CD8-positive, alpha-beta memory T cell (primary cell): Measurements from ENCODE around the gene ZNF688. TPM values are rescaled to one million over a fixed set of nuclear protein-coding genes. Genes with fewer than 3 reads are reported as not detected.

Source experiments
- CTCF ChIA-PET: fragments of 350-600 bp; sonication (Branson Sonifier 250); formaldehyde crosslinking; loops from one replicate; lab custom pipeline; 2021; ENCODE audit warnings: antibody characterized with exemption; lab: Charles Lee
- POLR2A ChIA-PET: fragments of 350-600 bp; sonication (Branson Sonifier 250); formaldehyde crosslinking; loops from one replicate; lab custom pipeline; 2021; ENCODE audit warnings: antibody characterized with exemption; lab: Charles Lee
- DNase-seq, 5 donors: peaks; one replicate each; pipeline versions ENCODE4 v3.0.0 to v3.0.0-alpha.2; 2020 to 2022; ENCODE audit warnings: mixed read lengths in 1 of 5
- H3K27ac ChIP-seq: one replicate; pipeline ENCODE4 v1.7.0; 2013; ENCODE audit warnings: low read depth, mild to moderate bottlenecking, low read length, moderate library complexity
- H3K27me3 ChIP-seq: 2 replicates; pipeline ENCODE4 v1.7.0; 2013; ENCODE audit warnings: low read length, mild to moderate bottlenecking; ENCODE audit not compliant: insufficient read depth, poor library complexity, severe bottlenecking
- H3K36me3 ChIP-seq: 2 replicates; pipeline ENCODE4 v1.7.0; 2013; ENCODE audit warnings: mild to moderate bottlenecking, low read length, moderate library complexity; ENCODE audit not compliant: insufficient read depth
- H3K4me1 ChIP-seq: 2 replicates; pipeline ENCODE4 v1.7.0; 2013; ENCODE audit warnings: mild to moderate bottlenecking, low read length, moderate library complexity; ENCODE audit not compliant: insufficient read depth
- H3K4me3 ChIP-seq: 2 replicates; pipeline ENCODE4 v1.7.0; 2013; ENCODE audit warnings: mild to moderate bottlenecking, low read length
- H3K9me3 ChIP-seq: 2 replicates; pipeline ENCODE4 v1.7.0; 2013; ENCODE audit warnings: mild to moderate bottlenecking, low read length
- H3K27ac Mint-ChIP-seq, 8 donors: one replicate each; pipeline ENCODE4 v1.8.0; 2020 to 2021; ENCODE audit warnings: mixed read lengths in 8 of 8, mild to moderate bottlenecking in 6 of 8, inconsistent platforms in 3 of 8, moderate library complexity in 3 of 8
- H3K27me3 Mint-ChIP-seq, 2 donors: one replicate each; pipeline ENCODE4 v1.8.0; 2020 to 2021; ENCODE audit warnings: mixed read lengths in 2 of 2, mild to moderate bottlenecking in 1 of 2, moderate library complexity in 1 of 2
- H3K36me3 Mint-ChIP-seq, 3 donors: one replicate each; pipeline ENCODE4 v1.8.0; 2020 to 2021; ENCODE audit warnings: mixed read lengths in 3 of 3, inconsistent platforms in 1 of 3, mild to moderate bottlenecking in 1 of 3
- H3K4me1 Mint-ChIP-seq, 3 donors: one replicate each; pipeline ENCODE4 v1.8.0; 2020 to 2021; ENCODE audit warnings: mixed read lengths in 3 of 3, inconsistent platforms in 1 of 3, mild to moderate bottlenecking in 1 of 3
- H3K4me3 Mint-ChIP-seq, 7 donors: one replicate each; pipeline ENCODE4 v1.8.0; 2020 to 2021; ENCODE audit warnings: mixed read lengths in 7 of 7, mild to moderate bottlenecking in 6 of 7, moderate library complexity in 4 of 7, inconsistent platforms in 2 of 7
- H3K9me3 Mint-ChIP-seq, 5 donors: one replicate each; pipeline ENCODE4 v1.8.0; 2020 to 2022; ENCODE audit warnings: mixed read lengths in 5 of 5, mild to moderate bottlenecking in 3 of 5, moderate library complexity in 2 of 5, inconsistent platforms in 1 of 5
- polyA plus RNA-seq: library from polyadenylated mRNA; unstranded; fragments of 300-500 nt; fragmentation: Illumina TruSeq; gene quantifications from one replicate; pipeline ENCODE4 v1.2.3, GENCODE V29; 2021
- total RNA-seq, 2 experiments: library from RNA; stranded (reverse); gene quantifications; one replicate each; pipeline ENCODE4 v1.2.3, GENCODE V29; 2021

ZNF688 gene
- total and polyA plus RNA-seq, 3 experiments from 2014 or later: 9.6 to 28.5 (median 10.8) TPM

DNA sequence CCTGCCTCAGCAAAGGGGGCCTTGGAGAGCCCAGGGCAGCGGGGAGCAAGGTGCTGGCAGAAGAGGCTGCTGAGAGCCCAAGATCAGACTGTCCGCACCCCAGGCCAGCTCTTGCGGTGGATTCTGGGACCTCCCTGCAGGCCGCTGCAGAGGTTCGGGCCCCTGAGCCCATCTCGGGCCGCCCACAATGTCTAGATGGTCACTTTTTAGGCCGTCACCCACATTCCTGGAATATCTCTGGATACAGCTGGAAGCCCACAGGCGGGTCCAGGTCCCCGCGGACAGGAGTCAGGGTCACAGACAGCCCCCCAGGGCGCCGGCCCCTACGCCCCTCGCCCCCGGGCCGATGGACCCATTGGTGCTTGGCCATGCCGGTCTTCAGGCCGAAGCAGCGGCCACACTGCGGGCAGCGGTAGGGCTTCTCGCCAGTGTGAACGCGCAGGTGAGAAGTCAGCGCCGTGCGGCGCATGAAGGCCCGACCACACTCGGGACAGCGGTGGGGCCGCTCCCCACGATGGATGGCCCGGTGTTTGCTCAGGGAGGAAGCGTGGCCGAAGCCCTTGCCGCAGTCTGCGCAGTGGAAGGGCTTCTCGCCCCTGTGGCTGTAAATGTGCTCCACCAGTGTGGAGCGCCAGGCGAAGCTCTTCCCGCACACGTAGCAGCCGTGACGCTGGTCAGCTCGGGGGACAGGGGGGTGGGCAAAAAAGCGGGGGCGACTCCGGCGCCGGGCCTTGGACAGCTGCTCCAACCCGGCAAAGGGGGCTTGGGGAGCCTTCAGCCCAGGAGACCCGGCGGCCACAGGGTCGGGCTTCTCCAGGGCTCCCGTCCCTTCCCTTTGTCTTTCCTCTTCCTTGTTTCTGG, 39.0 kb downstream of the ZNF688 start:
- Mint-ChIP-seq H3K4me3 (peak overlapping the region in 4 of 7 donors; percentile 51 to 98 (median 76)), H3K27ac (peak overlapping the region in 3 of 8 donors; percentile 9 to 87 (median 82)), H3K36me3 (peaks cover 0 to 37% (median 0%) of the 10 kb centered on the region in 3 donors), H3K9me3 (no peaks in the 10 kb centered on the region), H3K4me1 (peaks cover 30 to 46% (median 31%) of the 10 kb centered on the region in 3 donors), H3K27me3 (no peaks in the 10 kb centered on the region)
- POLR2A ChIA-PET: interaction anchor here (3.6 to 4.3 kb wide), 2 partner anchors 23 to 39 kb away, joined by 33 to 71 read pairs; partner anchors contain the start of genes ZNF688 and ZNF764
- DNase-seq: no peak
- Histone ChIP-seq H3K27me3 (no peaks in the 10 kb centered on the region), H3K36me3 (no peaks in the 10 kb centered on the region), H3K9me3 (no peaks in the 10 kb centered on the region), H3K27ac (no peak overlapping the region), H3K4me3 (no peak overlapping the region), H3K4me1 (peaks cover 30% of the 10 kb centered on the region)
- CTCF ChIA-PET: interaction anchor here (3.8 to 6.2 kb wide), 2 partner anchors 25 to 83 kb away, joined by 33 to 69 read pairs; partner anchors contain the start of gene ZNF764

GRCh38 chr16:30530163-30531037, 41.1 kb downstream of the ZNF688 start:
- peak overlapping the region in 7 of 8 donors; percentile 6 to 76 (median 42) for H3K27ac Mint-ChIP-seq
- no peaks in the 10 kb centered on the region for H3K27me3 Mint-ChIP-seq
- H3K9me3 Mint-ChIP-seq: no peaks in the 10 kb centered on the region
- H3K36me3 ChIP-seq: no peaks in the 10 kb centered on the region
- no peak overlapping the region for H3K4me3 ChIP-seq
- H3K4me1 Mint-ChIP-seq: peaks cover 23 to 37% (median 26%) of the 10 kb centered on the region in 3 donors
- peaks cover 0 to 30% (median 0%) of the 10 kb centered on the region in 3 donors for H3K36me3 Mint-ChIP-seq
- ChIA-PET CTCF (interaction anchor here (1.1 to 3.5 kb wide), 4 partner anchors 21 to 105 kb away, joined by 3 to 14 read pairs (median 4); partner anchors contain the start of genes DCTPP1 and ZNF764), POLR2A (interaction anchor here (0.9 kb wide), 1 partner anchor 15 kb away, joined by 11 read pairs; no protein-coding TSS in a partner anchor)
- H3K27ac ChIP-seq: no peak overlapping the region
- H3K4me3 Mint-ChIP-seq: peak overlapping the region in 1 of 7 donors; percentile 77
- no peak for DNase-seq
- H3K27me3 ChIP-seq: no peaks in the 10 kb centered on the region
- H3K4me1 ChIP-seq: peaks cover 26% of the 10 kb centered on the region
- H3K9me3 ChIP-seq: no peaks in the 10 kb centered on the region

GRCh38 chr16:30528799-30529457, 42.6 kb downstream of the ZNF688 start:
- no peak for DNase-seq
- H3K27me3 Mint-ChIP-seq: no peaks in the 10 kb centered on the region
- peaks cover 0 to 22% (median 0%) of the 10 kb centered on the region in 3 donors for H3K36me3 Mint-ChIP-seq
- Histone ChIP-seq H3K36me3 (no peaks in the 10 kb centered on the region), H3K4me1 (peaks cover 22% of the 10 kb centered on the region), H3K9me3 (no peaks in the 10 kb centered on the region), H3K27ac (no peak overlapping the region), H3K4me3 (no peak overlapping the region), H3K27me3 (no peaks in the 10 kb centered on the region)
- CTCF ChIA-PET: interaction anchor here (0.9 to 3.5 kb wide), 4 partner anchors 9 to 99 kb away, joined by 3 to 14 read pairs (median 4); partner anchors contain the start of genes DCTPP1 and ZNF764
- peaks cover 17 to 29% (median 20%) of the 10 kb centered on the region in 3 donors for H3K4me1 Mint-ChIP-seq
- H3K9me3 Mint-ChIP-seq: no peaks in the 10 kb centered on the region
- peak overlapping the region; percentile 57 to 93 (median 66) for H3K27ac Mint-ChIP-seq
- POLR2A ChIA-PET: interaction anchor here (0.9 kb wide), 1 partner anchor 14 kb away, joined by 11 read pairs; no protein-coding TSS in a partner anchor
- H3K4me3 Mint-ChIP-seq: peak overlapping the region in 3 of 7 donors; percentile 38 to 85 (median 63)

GRCh38 chr16:30527635-30528178, 43.8 kb downstream of the ZNF688 start:
- Histone ChIP-seq H3K27me3 (no peaks in the 10 kb centered on the region), H3K4me1 (peaks cover 19% of the 10 kb centered on the region), H3K4me3 (peak overlapping the region; percentile 21), H3K9me3 (no peaks in the 10 kb centered on the region), H3K27ac (peak overlapping the region; percentile 79), H3K36me3 (no peaks in the 10 kb centered on the region)
- Mint-ChIP-seq H3K36me3 (peaks cover 0 to 19% (median 0%) of the 10 kb centered on the region in 3 donors), H3K9me3 (no peaks in the 10 kb centered on the region), H3K27ac (peak overlapping the region; percentile 78 to 99 (median 92)), H3K4me3 (peak overlapping the region; percentile 80 to 94 (median 84)), H3K4me1 (peaks cover 14 to 24% (median 20%) of the 10 kb centered on the region in 3 donors), H3K27me3 (no peaks in the 10 kb centered on the region)
- POLR2A ChIA-PET: interaction anchor here (0.6 to 1.8 kb wide), 7 partner anchors 8 to 682 kb away, joined by 3 to 13 read pairs (median 4); partner anchors contain the start of genes FBRS and ZNF764
- DNase-seq: no peak
- CTCF ChIA-PET: interaction anchor here (0.9 to 3.5 kb wide), 5 partner anchors 30 to 101 kb away, joined by 3 to 14 read pairs (median 4); partner anchors contain the start of gene ZNF764

DNA sequence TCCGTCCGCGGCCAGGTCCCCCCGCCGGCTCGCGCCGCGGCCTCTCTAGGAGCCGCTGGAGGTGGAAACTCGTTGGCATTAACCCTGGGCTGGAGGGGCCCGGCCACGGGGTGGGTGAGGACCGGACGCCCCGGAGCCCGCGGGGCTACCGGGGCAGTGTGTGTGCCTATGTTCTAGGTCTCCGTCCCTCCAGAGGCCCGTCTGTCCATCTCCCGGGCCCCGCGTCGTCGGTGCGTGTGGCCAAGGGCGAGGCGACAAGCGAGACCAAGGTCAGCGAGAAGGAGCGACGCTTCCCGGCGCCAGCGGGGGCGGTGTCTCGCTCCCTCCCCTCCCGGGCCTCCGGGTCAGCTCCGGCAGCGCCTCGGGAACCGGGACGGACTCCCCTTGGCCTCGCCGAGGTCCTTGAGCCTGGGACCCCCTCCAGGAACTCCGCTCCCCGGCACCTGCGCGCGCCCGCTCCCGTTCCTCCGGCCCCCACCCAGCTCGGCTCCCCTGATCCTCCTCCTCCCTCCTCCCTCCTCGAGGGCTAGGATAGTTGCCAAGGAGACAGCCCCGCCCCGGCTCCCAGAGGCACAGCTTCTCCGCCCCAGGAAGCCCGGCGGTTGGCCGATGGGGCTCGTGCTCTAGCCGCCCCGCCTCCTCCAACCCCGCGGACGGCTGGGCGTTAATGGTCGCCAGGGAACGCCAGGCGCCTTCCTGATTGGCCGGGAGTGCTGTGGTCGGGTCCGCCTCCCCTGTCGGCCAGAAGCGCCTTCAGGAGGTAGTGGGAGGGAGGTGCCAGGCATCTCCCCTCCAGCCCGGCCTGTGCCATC, 44.5 kb downstream of the ZNF688 start:
- H3K4me1 ChIP-seq: peaks cover 19% of the 10 kb centered on the region
- peak overlapping the region; percentile 79 for H3K27ac ChIP-seq
- Mint-ChIP-seq H3K27ac (peak overlapping the region; percentile 78 to 99 (median 92)), H3K4me1 (peaks cover 14 to 27% (median 25%) of the 10 kb centered on the region in 3 donors), H3K9me3 (no peaks in the 10 kb centered on the region), H3K27me3 (no peaks in the 10 kb centered on the region), H3K36me3 (peaks cover 0 to 19% (median 0%) of the 10 kb centered on the region in 3 donors), H3K4me3 (peak overlapping the region; percentile 80 to 94 (median 84))
- POLR2A ChIA-PET: interaction anchor here (0.6 to 1.8 kb wide), 11 partner anchors 9 to 682 kb away, joined by 3 to 13 read pairs (median 4); partner anchors contain the start of genes FBRS and ZNF764
- peak; percentile 75 to 91 (median 82) for DNase-seq
- no peaks in the 10 kb centered on the region for H3K36me3 ChIP-seq
- peak overlapping the region; percentile 21 for H3K4me3 ChIP-seq
- no peaks in the 10 kb centered on the region for H3K27me3 ChIP-seq
- CTCF ChIA-PET: interaction anchor here (0.8 to 1.9 kb wide), 6 partner anchors 9 to 102 kb away, joined by 3 to 4 read pairs (median 4); partner anchors contain the start of genes DCTPP1 and ZNF764
- H3K9me3 ChIP-seq: no peaks in the 10 kb centered on the region

GRCh38 chr16:30526137-30526822, 45.2 kb downstream of the ZNF688 start, which contains the start of gene ZNF768:
TSS of gene ZNF768 (minus strand) at chr16:30526566. CDS start at chr16:30526413, 153 bp downstream.
- Mint-ChIP-seq H3K9me3 (no peaks in the 10 kb centered on the region), H3K4me3 (peak within 1 kb of the TSS; percentile 83 to 94 (median 90)), H3K36me3 (peaks cover 0 to 22% (median 0%) of the 10 kb centered on the region in 3 donors), H3K4me1 (peaks cover 14 to 28% (median 27%) of the 10 kb centered on the region in 3 donors), H3K27me3 (no peaks in the 10 kb centered on the region), H3K27ac (peak within 1 kb of the TSS; percentile 81 to 99 (median 92))
- CTCF ChIA-PET: interaction anchor here (0.8 to 2.5 kb wide), 5 partner anchors 9 to 97 kb away, joined by 3 to 11 read pairs (median 4); partner anchors contain the start of genes DCTPP1 and ZNF764
- Histone ChIP-seq H3K27me3 (no peaks in the 10 kb centered on the region), H3K4me1 (peaks cover 19% of the 10 kb centered on the region), H3K9me3 (no peaks in the 10 kb centered on the region), H3K36me3 (no peaks in the 10 kb centered on the region), H3K27ac (peak within 1 kb of the TSS; percentile 79), H3K4me3 (peak within 1 kb of the TSS; percentile 50)
- POLR2A ChIA-PET: interaction anchor here (0.5 to 4.3 kb wide), 9 partner anchors 8 to 132 kb away, joined by 3 to 18 read pairs (median 4); partner anchors contain the start of genes FBRS, ZNF747 and ZNF764
- DNase-seq: peak in 3 of 5 donors; percentile 25 to 41 (median 30)
